ENCODE data around the gene SUV39H1.

Gene SUV39H1

DNA sequence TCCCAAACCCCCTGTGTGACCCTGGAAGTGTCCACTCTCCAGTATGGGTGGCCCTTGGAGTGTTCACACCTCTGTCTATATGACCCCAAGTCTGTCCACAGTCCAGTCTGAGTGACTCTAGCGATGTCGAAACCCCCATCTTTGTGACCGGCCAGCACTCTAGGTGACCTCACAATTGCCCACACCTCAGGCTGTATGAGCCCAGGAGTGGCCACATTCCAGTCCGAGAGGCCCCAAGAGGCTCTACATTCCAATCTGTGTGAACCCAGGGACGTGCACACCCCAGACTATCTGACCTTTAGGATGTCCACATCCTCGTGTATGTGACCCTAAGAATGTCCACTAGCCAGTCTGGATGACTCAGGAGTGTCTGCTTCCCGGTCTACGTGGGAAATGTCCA lies 57.7 kb downstream of the SUV39H1 start:
- in situ Hi-C loops (cut with MboI; ENCODE audit: low sequenced_read_pairs), result no loop called here

All from HL-60/S4 (cell line).